Measurements from ENCODE around the gene GRIN1.

GRIN1 gene

GRCh38 chr9:137168573-137168903 is 29.6 kb downstream of the GRIN1 start:
- Histone ChIP-seq H2AFZ (ENCODE audit: low read depth, low read length, severe bottlenecking) (no peak overlapping the region), H3K27me3 (ENCODE audit: low read length) (no peaks in the 10 kb centered on the region), H4K20me1 (ENCODE audit: low read depth, low read length) (no peaks in the 10 kb centered on the region), H3K36me3 (ENCODE audit: low read length) (no peaks in the 10 kb centered on the region), H3K27ac (ENCODE audit: low read depth, low read length) (no peak overlapping the region), H3F3A (ENCODE audit: insufficient read depth) (no peaks in the 10 kb centered on the region), H3K9me3 (ENCODE audit: insufficient read depth, low read length) (no peaks in the 10 kb centered on the region), H3K9me2 (replicated peaks; ENCODE audit: insufficient read depth, low read length) (no peaks in the 10 kb centered on the region), H3K9ac (ENCODE audit: low read length) (peak overlapping the region; percentile 15; the same call in 1 of the 2 replicates), H3K79me2 (ENCODE audit: insufficient read depth, low read length) (no peaks in the 10 kb centered on the region), H3K4me2 (ENCODE audit: low read depth, low read length, poor library complexity, severe bottlenecking) (peak overlapping the region; percentile 56), H3K4me3 (ENCODE audit: insufficient read depth, low read length, poor library complexity, severe bottlenecking) (peak overlapping the region; percentile 16)
- TF ChIP-seq CTCF (IDR thresholded peaks at IDR 0.05; ENCODE audit: insufficient read depth, low read length, poor library complexity, severe bottlenecking) (no peak), EZH2phosphoT487 (conservative IDR thresholded peaks at IDR 0.05; ENCODE audit: low read length) (no peak)

GRCh38 chr9:137168904-137169856 is 30.2 kb downstream of the GRIN1 start:
- Histone ChIP-seq H3K9me3 (ENCODE audit: insufficient read depth, low read length) (no peaks in the 10 kb centered on the region), H3K4me2 (ENCODE audit: low read depth, low read length, poor library complexity, severe bottlenecking) (peak overlapping the region; percentile 56), H3K4me3 (ENCODE audit: insufficient read depth, low read length, poor library complexity, severe bottlenecking) (peak overlapping the region; percentile 16), H3K27ac (ENCODE audit: low read depth, low read length) (no peak overlapping the region), H3K79me2 (ENCODE audit: insufficient read depth, low read length) (no peaks in the 10 kb centered on the region), H3K9me2 (replicated peaks; ENCODE audit: insufficient read depth, low read length) (no peaks in the 10 kb centered on the region), H3F3A (ENCODE audit: insufficient read depth) (no peaks in the 10 kb centered on the region), H4K20me1 (ENCODE audit: low read depth, low read length) (no peaks in the 10 kb centered on the region), H3K36me3 (ENCODE audit: low read length) (no peaks in the 10 kb centered on the region), H2AFZ (ENCODE audit: low read depth, low read length, severe bottlenecking) (no peak overlapping the region), H3K9ac (ENCODE audit: low read length) (peak overlapping the region; percentile 15; the same call in 1 of the 2 replicates), H3K27me3 (ENCODE audit: low read length) (no peaks in the 10 kb centered on the region)
- TF ChIP-seq EZH2phosphoT487 (conservative IDR thresholded peaks at IDR 0.05; ENCODE audit: low read length) (no peak; the same call in 1 of the 2 replicates), CTCF (IDR thresholded peaks at IDR 0.05; ENCODE audit: insufficient read depth, low read length, poor library complexity, severe bottlenecking) (no peak)

- peak within 1 kb of the TSS; percentile 15; the same call in 1 of the 2 replicates for H3K9ac ChIP-seq (ENCODE audit: low read length)
- no peaks in the 10 kb centered on the region for H3K27me3 ChIP-seq (ENCODE audit: low read length)
- H3K27ac ChIP-seq (ENCODE audit: low read depth, low read length): no peak within 1 kb of the TSS
- no peaks in the 10 kb centered on the region for H3K79me2 ChIP-seq (ENCODE audit: insufficient read depth, low read length)
- TF ChIP-seq EZH2phosphoT487 (conservative IDR thresholded peaks at IDR 0.05; ENCODE audit: low read length) (no peak), CTCF (IDR thresholded peaks at IDR 0.05; ENCODE audit: insufficient read depth, low read length, poor library complexity, severe bottlenecking) (no peak)
- H3K4me3 ChIP-seq (ENCODE audit: insufficient read depth, low read length, poor library complexity, severe bottlenecking): peak within 1 kb of the TSS; percentile 16
- peak within 1 kb of the TSS; percentile 56 for H3K4me2 ChIP-seq (ENCODE audit: low read depth, low read length, poor library complexity, severe bottlenecking)
- no peaks in the 10 kb centered on the region for H3K9me2 ChIP-seq (replicated peaks; ENCODE audit: insufficient read depth, low read length)
- H3F3A ChIP-seq (ENCODE audit: insufficient read depth): no peaks in the 10 kb centered on the region
- H3K9me3 ChIP-seq (ENCODE audit: insufficient read depth, low read length): no peaks in the 10 kb centered on the region
- no peaks in the 10 kb centered on the region for H4K20me1 ChIP-seq (ENCODE audit: low read depth, low read length)
- no peak within 1 kb of the TSS for H2AFZ ChIP-seq (ENCODE audit: low read depth, low read length, severe bottlenecking)
- H3K36me3 ChIP-seq (ENCODE audit: low read length): no peaks in the 10 kb centered on the region
Observed at GRCh38 chr9:137169896-137170358, 31.0 kb downstream of the GRIN1 start, which contains the start of gene LRRC26. Gene LRRC26, minus strand, starts transcription at chr9:137170051. Its CDS starts 108 bp downstream, at chr9:137169943.

Measured in SU-DHL-6 (cell line).